CD4-positive, alpha-beta T cell treated with Interleukin-17A for 4 hours (primary cell): ENCODE measurements around the gene PLXDC2.

Source experiments
- DNase-seq: peaks from one replicate; pipeline ENCODE4 v3.0.0-alpha.2; 2020; ENCODE audit warnings: mixed read lengths

PLXDC2 gene

GRCh38 chr10:20233423-20233822 is 417.2 kb downstream of the PLXDC2 start:
- no peak for DNase-seq

GRCh38 chr10:20234579-20234978 is 418.3 kb downstream of the PLXDC2 start:
- no peak for DNase-seq

- no peak for DNase-seq
Measured at GRCh38 chr10:20237091-20237570, 420.9 kb downstream of the PLXDC2 start.

GRCh38 chr10:20237586-20237985 is 421.4 kb downstream of the PLXDC2 start:
- no peak for DNase-seq

GRCh38 chr10:20240643-20241042 is 424.4 kb downstream of the PLXDC2 start:
- no peak for DNase-seq

GRCh38 chr10:20247454-20247853 is 431.2 kb downstream of the PLXDC2 start:
- DNase-seq = no peak

- DNase-seq = no peak
Measured at GRCh38 chr10:20247891-20248708, 431.9 kb downstream of the PLXDC2 start.

- no peak for DNase-seq
Measured at GRCh38 chr10:20254078-20254477, 437.8 kb downstream of the PLXDC2 start.

- no peak for DNase-seq
Measured at GRCh38 chr10:20254497-20254896, 438.3 kb downstream of the PLXDC2 start.

GRCh38 chr10:20256969-20257368 is 440.7 kb downstream of the PLXDC2 start:
- DNase-seq = no peak

GRCh38 chr10:20257422-20257821 is 441.2 kb downstream of the PLXDC2 start:
- no peak for DNase-seq

- DNase-seq = no peak
Measured at GRCh38 chr10:20265146-20265545, 448.9 kb downstream of the PLXDC2 start.

GRCh38 chr10:20267734-20268133 is 451.5 kb downstream of the PLXDC2 start:
- DNase-seq = no peak

GRCh38 chr10:20271490-20271889 is 455.3 kb downstream of the PLXDC2 start:
- no peak for DNase-seq

GRCh38 chr10:20272608-20273007 is 456.4 kb downstream of the PLXDC2 start:
- DNase-seq = no peak

GRCh38 chr10:20274571-20274970 is 458.3 kb downstream of the PLXDC2 start:
- no peak for DNase-seq

- DNase-seq = no peak
Measured at GRCh38 chr10:20276127-20276979, 460.1 kb downstream of the PLXDC2 start.

- DNase-seq = no peak
Measured at GRCh38 chr10:20277820-20278219, 461.6 kb downstream of the PLXDC2 start.

- DNase-seq = no peak
Measured at GRCh38 chr10:20281579-20281978, 465.3 kb downstream of the PLXDC2 start.

- no peak for DNase-seq
Measured at GRCh38 chr10:20287586-20287985, 471.4 kb downstream of the PLXDC2 start.

- no peak for DNase-seq
Measured at GRCh38 chr10:20288060-20288459, 471.8 kb downstream of the PLXDC2 start.

- no peak for DNase-seq
Measured at GRCh38 chr10:20289070-20289828, 473.0 kb downstream of the PLXDC2 start.

- DNase-seq = no peak
Measured at GRCh38 chr10:20298417-20298816, 482.2 kb downstream of the PLXDC2 start.
